Fibroblast of lung (primary cell): ENCODE data around the gene AKNA. TPM values are rescaled to one million over a fixed set of nuclear protein-coding genes. Genes with fewer than 3 reads are reported as not detected.
A peak's percentile ranks its signal among the peaks of the same experiment; 100 is the strongest.

ENCODE experiments used
- DNase-seq, 2 donors: peaks; one replicate each; pipeline versions ENCODE4 v3.0.0 to v3.0.0-alpha.2; 2010; ENCODE audit warnings: low read depth in 2 of 2
- H2AFZ ChIP-seq: 2 replicates; pipeline ENCODE4 v1.5.1; 2012; ENCODE audit warnings: low read length, control low read depth, inconsistent platforms
- H3K27ac ChIP-seq: 2 replicates; pipeline ENCODE4 v1.5.1; 2011; ENCODE audit warnings: low read length, control low read depth; ENCODE audit not compliant: insufficient read depth
- H3K27me3 ChIP-seq: 2 replicates; pipeline ENCODE4 v1.5.1; 2011; ENCODE audit warnings: mild to moderate bottlenecking, low read length; ENCODE audit not compliant: control insufficient read depth, insufficient read depth
- H3K36me3 ChIP-seq: 2 replicates; pipeline ENCODE4 v1.5.1; 2011; ENCODE audit warnings: low read length; ENCODE audit not compliant: control insufficient read depth, insufficient read depth
- H3K4me1 ChIP-seq: 2 replicates; pipeline ENCODE4 v1.5.1; 2011; ENCODE audit warnings: low read length; ENCODE audit not compliant: control insufficient read depth, insufficient read depth; ENCODE audit errors: extremely low read depth
- H3K4me2 ChIP-seq: 2 replicates; pipeline ENCODE4 v1.5.1; 2011; ENCODE audit warnings: low read length, control low read depth; ENCODE audit not compliant: insufficient read depth; ENCODE audit errors: extremely low read depth
- H3K4me3 ChIP-seq, 4 experiments: fragments of 200-600 bp in 1 of 4; sonication (generic) in 1 of 4; replicated peaks in 1 of 4; 2 replicates each; pipeline ENCODE4 v1.5.1; 2011 to 2016; ENCODE audit warnings: low read length in 4 of 4, low read depth in 3 of 4, mild to moderate bottlenecking in 3 of 4, control low read depth in 2 of 4, inconsistent platforms in 1 of 4, mixed read lengths in 1 of 4; ENCODE audit not compliant: insufficient read depth in 1 of 4; ENCODE audit errors: control extremely low read depth in 1 of 4
- H3K79me2 ChIP-seq: 2 replicates; pipeline ENCODE4 v1.5.1; 2012; ENCODE audit warnings: mild to moderate bottlenecking, low read length, inconsistent platforms; ENCODE audit not compliant: control insufficient read depth, insufficient read depth
- H3K9ac ChIP-seq: 2 replicates; pipeline ENCODE4 v1.5.1; 2011; ENCODE audit warnings: mild to moderate bottlenecking, low read length, control low read depth; ENCODE audit not compliant: insufficient read depth
- H3K9me3 ChIP-seq: 2 replicates; pipeline ENCODE4 v1.5.1; 2012; ENCODE audit warnings: low read depth, low read length; ENCODE audit not compliant: control insufficient read depth, insufficient read depth
- H4K20me1 ChIP-seq: 2 replicates; pipeline ENCODE4 v1.5.1; 2011; ENCODE audit warnings: low read length; ENCODE audit not compliant: control insufficient read depth, insufficient read depth; ENCODE audit errors: extremely low read depth
- CTCF ChIP-seq, 2 donors: IDR thresholded peaks in 1 of 2; conservative IDR thresholded peaks in 1 of 2; 1 replicate in 1 of 2; 2 replicates in 1 of 2; pipeline ENCODE4 v1.5.1; 2011 to 2012; ENCODE audit warnings: low read length in 2 of 2, control low read depth in 1 of 2, inconsistent platforms in 1 of 2, low read depth in 1 of 2, mild to moderate bottlenecking in 1 of 2
- EZH2 ChIP-seq: IDR thresholded peaks from 2 replicates; pipeline ENCODE4 v1.5.1; 2012; ENCODE audit warnings: low read length, control low read depth, mild to moderate bottlenecking; ENCODE audit errors: missing control alignments
- polyA plus RNA-seq, 2 donors: library from polyadenylated mRNA; depleted of rRNA in 1 of 2; stranded (reverse) in 1 of 2; unstranded in 1 of 2; fragments of >200 nt; gene quantifications; 2 replicates each; pipeline ENCODE4 v1.2.1, GENCODE V29; 2011 to 2012; ENCODE audit warnings: missing spikeins in 1 of 2
- total RNA-seq: library from RNA; depleted of rRNA; stranded (reverse); fragments of >200 nt; gene quantifications from 2 replicates; pipeline ENCODE4 v1.2.1, GENCODE V29; 2014

AKNA gene
- total and polyA plus RNA-seq, 2 donors (not counting 1 experiment from before 2014, with no cell fraction given), result 5.6 to 19.3 TPM

GRCh38 chr9:114308361-114308950 is 79.3 kb downstream of the AKNA start:
- H3K27me3 ChIP-seq, result no peaks in the 10 kb centered on the region
- H4K20me1 ChIP-seq, result no peaks in the 10 kb centered on the region
- no peak overlapping the region for H3K9ac ChIP-seq
- H3K4me2 ChIP-seq, result no peak overlapping the region
- H3K4me1 ChIP-seq, result no peaks in the 10 kb centered on the region
- no peak overlapping the region for H3K4me3 ChIP-seq
- H3K36me3 ChIP-seq, result peaks cover 2% of the 10 kb centered on the region
- TF ChIP-seq CTCF (conservative IDR thresholded peaks at IDR 0.05 in 1 of 2, IDR thresholded peaks at IDR 0.05 in 1 of 2; ENCODE audit: low read depth in 1 of 2, low read length in 2 of 2) (no peak), EZH2 (no peak)
- DNase-seq, result no peak
- no peak overlapping the region for H2AFZ ChIP-seq
- no peak overlapping the region for H3K27ac ChIP-seq
- H3K9me3 ChIP-seq, result no peaks in the 10 kb centered on the region
- no peaks in the 10 kb centered on the region for H3K79me2 ChIP-seq

GRCh38 chr9:114307899-114308267 is 79.9 kb downstream of the AKNA start:
- Histone ChIP-seq H3K4me2 (no peak overlapping the region), H3K27me3 (no peaks in the 10 kb centered on the region), H3K27ac (no peak overlapping the region), H2AFZ (no peak overlapping the region), H3K79me2 (no peaks in the 10 kb centered on the region), H3K4me3 (no peak overlapping the region), H3K9ac (no peak overlapping the region), H3K4me1 (no peaks in the 10 kb centered on the region), H4K20me1 (no peaks in the 10 kb centered on the region), H3K36me3 (peaks cover 2% of the 10 kb centered on the region), H3K9me3 (no peaks in the 10 kb centered on the region)
- TF ChIP-seq CTCF (conservative IDR thresholded peaks at IDR 0.05 in 1 of 2, IDR thresholded peaks at IDR 0.05 in 1 of 2; ENCODE audit: low read depth in 1 of 2, low read length in 2 of 2), result no peak
- TF ChIP-seq EZH2, result no peak
- peak in 1 of 2 donors; percentile 59 for DNase-seq

- Histone ChIP-seq H3K4me1 (no peaks in the 10 kb centered on the region), H2AFZ (no peak overlapping the region), H3K79me2 (no peaks in the 10 kb centered on the region), H3K9ac (no peak overlapping the region), H3K27me3 (no peaks in the 10 kb centered on the region), H3K36me3 (peaks cover 2% of the 10 kb centered on the region), H3K4me2 (no peak overlapping the region), H3K27ac (no peak overlapping the region), H3K4me3 (no peak overlapping the region), H4K20me1 (no peaks in the 10 kb centered on the region), H3K9me3 (no peaks in the 10 kb centered on the region)
- no peak for DNase-seq
- TF ChIP-seq CTCF (conservative IDR thresholded peaks at IDR 0.05 in 1 of 2, IDR thresholded peaks at IDR 0.05 in 1 of 2; ENCODE audit: low read depth in 1 of 2, low read length in 2 of 2) (no peak), EZH2 (no peak)
Observed at GRCh38 chr9:114304416-114305188, 83.2 kb downstream of the AKNA start.
